NCI-H526 treated with DMSO at 0.1 percent for 48 hours (cell line): Measurements from ENCODE around the gene OSMR.

Source experiments
- DNase-seq: peaks from one replicate; lab custom pipeline; 2025; lab: John Stamatoyannopoulos, UW

The OSMR gene

DNA sequence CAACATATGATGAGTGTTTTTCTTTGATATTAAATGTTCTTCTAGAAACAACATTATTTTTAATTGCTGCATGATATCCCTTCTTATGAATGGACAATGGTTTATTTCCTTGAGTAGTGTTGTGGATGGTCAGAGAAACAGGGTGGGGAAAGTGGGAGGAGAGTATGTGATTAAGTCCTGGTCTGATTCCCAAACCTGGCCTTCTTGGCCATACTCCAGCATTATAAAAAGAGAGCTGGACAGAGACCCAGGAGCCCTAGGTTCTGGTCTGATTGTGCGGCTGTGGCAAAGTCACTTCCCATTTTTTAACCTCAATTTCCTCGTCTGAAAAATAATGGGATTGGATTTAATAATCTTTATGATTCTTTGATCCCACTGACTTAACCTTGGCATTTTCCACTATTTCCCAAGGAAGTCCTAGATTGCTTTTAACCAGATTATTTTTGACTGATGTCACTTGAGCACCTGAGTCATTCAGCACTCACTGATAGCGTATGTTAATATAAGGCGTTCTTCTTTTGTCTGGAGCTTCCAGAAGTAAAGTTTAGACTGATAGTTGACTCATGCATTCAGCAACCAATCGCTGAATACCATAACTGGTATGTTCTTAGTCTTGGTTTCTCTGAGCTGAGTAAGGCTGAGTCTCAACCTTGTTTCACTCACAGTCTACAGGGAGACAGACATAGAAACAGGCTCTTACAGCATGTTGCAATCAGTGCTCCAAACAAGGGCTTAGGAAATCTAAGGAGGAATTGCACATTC is 26.2 kb downstream of the OSMR start:
- DNase-seq: no peak

DNA sequence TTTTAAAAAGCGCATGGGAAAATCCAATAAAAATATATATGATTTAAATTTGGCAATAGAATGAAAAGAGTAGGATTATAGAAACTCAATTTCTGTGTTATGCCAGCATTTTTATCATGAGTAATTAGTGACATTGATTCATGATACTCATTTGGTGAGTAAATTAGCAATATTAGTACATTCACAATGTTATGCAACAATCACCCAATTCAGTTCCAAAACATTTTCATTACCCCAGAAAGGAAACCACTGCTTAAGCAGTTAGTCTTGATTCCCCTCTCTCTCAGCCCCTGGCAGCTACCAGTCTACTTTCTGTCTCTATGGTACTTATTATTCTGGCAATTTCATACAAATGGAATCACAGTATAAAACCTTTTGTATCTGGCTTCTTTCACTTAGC is 27.0 kb downstream of the OSMR start:
- no peak for DNase-seq

DNA sequence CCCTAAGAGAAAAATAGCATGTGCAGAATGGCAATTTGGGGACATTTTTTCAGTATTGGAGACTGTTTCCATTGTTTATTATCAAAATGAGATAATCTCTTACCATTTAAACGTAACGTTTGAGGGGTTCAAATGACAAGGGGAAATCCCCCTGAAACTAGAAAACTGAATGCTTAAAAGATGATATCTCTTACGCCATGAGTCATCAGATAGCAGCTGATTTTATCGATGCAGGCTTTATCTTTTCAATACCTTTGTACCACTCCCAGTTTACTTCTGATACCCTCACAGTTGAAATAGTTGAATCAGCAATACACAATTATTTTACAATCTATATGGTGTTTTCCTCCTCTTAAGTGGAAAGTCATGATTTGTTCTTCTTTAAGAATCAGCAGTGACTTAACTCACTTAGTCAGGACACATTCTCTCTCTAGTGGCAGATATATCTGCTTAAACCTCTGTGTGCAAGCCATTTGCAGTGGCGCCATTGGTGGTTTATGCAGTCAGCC is 29.2 kb downstream of the OSMR start:
- DNase-seq: no peak

DNA sequence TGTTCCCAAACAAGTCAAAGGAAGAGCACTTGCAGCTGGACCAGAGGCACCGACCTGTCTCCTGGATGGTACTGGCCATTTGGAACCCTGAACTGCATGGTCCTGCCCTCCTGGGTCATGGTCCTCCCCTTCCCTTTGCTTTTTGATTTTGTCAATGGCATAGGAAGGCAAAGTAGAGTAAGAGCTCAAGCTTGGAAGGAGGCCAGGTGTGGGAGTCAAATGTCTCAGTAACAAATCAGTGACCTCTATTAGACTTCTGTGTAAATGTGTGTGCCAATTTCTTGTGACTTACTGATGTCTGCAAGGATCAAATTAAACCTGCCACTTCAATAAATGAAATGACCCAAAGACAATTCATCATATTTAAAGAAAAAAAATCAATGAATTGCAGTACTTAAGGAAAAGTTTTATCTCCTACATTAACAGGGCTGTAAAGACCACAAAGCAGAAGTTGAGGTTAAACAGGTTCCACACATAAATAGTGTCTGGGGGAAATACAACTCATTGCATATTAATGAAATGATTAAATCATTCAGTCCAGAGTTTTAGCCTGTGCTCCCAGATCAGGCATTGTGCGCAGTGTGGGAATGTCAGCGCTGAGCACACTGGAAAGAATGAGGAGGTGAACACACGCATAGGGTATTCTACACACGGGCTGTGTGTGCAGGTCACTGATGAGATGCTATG is 32.7 kb downstream of the OSMR start:
- no peak for DNase-seq

DNA sequence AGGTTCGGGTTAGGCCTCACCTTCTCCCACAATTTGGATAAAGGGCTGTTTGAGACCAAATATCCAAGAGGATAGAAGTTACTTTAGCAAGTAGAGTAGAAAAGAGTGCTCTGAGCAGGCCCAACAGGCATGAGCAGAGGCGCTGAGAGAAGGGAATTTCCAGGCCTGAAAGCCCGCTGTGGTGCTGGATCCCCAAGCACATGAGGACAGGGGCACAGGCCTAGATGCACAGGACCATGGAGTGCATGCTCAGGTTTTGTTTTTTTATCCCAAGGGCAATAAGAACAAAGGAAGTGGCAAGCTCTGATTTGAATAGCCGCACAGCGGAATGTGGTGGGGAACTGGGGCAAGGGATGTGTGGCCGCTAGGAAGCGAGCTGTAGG is 33.3 kb downstream of the OSMR start:
- DNase-seq: no peak

DNA sequence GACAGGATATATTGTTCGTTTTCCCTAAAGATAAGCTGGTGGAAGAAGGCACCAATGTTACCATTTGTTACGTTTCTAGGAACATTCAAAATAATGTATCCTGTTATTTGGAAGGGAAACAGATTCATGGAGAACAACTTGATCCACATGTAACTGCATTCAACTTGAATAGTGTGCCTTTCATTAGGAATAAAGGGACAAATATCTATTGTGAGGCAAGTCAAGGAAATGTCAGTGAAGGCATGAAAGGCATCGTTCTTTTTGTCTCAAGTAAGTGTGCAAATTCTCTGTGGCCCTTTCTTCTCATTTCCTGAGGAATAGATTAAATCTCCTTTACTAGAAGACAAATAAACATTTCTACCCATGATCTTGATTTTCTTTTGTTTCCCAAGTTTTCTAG is 38.0 kb downstream of the OSMR start:
- no peak for DNase-seq

DNA sequence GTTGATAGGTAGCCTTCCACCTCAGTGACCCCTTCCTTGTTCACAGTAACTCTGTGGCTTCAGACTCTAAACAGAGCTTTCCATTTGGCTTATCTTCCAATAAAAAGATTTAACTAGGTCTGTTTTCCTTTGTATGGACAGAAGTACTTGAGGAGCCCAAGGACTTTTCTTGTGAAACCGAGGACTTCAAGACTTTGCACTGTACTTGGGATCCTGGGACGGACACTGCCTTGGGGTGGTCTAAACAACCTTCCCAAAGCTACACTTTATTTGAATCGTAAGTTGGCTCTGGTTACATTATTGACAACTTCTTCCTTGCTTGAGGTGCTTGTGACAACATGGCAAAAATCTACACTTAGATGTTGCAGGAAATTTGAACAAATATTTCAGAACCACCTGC is 39.4 kb downstream of the OSMR start:
- no peak for DNase-seq

DNA sequence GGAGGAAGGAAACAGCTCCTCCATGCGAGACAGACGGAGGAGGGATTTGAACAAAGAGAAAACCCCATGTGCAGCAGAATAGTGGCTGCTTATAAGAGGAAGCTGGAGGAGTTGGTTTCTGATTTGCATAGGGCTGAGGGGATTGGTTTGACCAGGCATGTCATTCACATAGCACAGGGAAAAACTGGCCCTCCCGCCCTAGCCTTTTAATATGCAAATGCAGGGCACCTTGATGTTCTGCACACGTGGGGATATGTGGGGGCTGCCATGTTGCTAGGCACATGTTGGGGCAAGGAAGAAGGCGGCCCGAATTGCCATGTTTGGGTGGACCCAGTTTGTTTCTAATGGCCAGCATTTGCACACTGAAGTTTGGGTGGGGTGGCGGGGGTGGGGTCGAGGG is 42.2 kb downstream of the OSMR start:
- DNase-seq: peak; percentile 48

DNA sequence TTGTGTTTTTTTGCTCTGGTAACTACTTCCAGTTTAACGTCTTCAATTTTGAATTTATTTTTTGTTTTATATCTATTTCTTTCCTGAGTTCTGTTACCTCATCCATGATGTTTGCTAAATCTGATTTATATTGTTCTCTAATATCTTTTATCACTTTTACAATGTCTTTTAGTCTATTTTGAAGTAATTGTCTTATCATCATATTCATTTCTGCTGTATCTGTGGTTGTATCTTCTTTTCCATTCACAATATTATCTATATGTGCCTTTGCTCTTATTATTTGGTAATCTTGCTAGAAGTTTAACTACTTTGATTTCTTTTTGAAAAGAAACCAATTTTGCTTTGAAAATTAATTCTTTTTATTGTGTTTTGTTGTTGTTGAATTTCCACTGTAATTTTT is 43.6 kb downstream of the OSMR start:
- DNase-seq: no peak

DNA sequence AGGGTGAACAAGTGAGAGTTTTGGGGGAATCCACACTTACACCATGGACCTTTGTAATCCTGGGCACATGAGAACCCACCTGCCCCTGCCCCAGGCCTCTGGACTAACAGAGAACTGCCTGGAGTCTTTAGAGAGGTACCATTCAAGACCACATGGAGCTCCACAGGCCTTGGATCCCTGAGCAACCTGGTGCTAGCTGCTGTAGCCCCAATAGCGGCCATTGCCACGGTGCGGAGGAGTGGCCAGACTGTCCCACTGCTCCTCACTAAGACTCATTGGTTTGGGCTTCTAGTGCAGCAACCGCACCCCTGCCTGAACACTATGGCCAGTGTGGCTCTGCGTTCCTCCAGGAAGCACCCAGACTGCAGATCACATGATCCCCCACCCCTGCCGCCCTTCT is 45.8 kb downstream of the OSMR start:
- DNase-seq: no peak

DNA sequence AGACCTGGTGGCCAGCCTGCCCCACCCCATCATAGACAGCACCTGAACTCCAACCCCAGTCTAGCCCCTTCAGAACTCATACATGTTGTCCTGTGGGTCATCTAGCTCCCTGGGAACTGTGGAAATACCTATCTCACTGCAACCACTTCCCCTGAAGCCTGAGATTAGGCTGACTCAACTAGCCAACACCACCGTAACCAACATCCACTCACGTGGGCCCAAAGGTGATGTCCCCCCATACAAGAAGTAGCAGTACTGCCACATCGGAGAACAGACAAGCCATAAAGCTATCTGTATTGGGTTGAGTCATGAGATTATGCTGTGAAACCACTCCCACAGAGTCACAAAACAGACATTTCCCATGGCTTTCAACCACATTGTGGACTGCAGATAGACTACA is 46.6 kb downstream of the OSMR start:
- DNase-seq: no peak

DNA sequence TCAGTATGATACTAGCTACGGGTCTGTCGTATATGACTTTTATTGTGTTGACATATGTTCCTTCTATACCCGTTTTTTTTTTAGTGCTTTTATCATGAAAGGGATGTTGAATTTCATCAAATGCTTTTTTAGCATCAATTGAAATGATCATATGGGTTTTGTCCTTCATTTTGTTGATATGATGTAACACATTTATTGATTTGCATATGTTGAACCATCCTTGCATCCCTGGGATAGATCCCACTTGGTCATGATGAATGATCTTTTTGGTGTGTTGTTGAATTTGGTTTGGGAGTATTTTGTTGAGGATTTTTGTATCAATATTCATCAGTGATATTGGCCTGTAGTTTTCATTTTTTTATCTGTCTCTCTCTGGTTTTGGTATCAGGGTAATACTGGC is 50.9 kb downstream of the OSMR start:
- DNase-seq: no peak

DNA sequence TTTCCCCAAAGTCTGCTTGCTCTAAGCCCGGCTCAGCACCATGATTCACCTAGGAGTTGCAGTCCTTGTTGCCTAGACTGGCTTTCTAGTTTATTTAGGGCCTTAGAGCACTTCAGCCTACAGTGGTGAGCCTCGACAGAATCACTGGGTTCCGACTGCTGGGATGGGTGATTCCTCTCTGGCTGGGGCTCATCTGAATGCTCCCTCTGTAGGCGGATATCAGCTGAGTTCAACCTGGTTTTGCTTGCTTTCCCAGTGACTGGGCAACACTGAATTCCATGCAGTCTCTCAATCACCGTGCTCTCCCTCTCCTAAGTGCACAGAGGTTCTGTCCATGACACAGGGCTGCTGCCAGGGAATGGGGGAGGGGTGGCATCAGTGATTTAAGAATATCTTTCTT is 54.1 kb downstream of the OSMR start:
- DNase-seq: no peak

DNA sequence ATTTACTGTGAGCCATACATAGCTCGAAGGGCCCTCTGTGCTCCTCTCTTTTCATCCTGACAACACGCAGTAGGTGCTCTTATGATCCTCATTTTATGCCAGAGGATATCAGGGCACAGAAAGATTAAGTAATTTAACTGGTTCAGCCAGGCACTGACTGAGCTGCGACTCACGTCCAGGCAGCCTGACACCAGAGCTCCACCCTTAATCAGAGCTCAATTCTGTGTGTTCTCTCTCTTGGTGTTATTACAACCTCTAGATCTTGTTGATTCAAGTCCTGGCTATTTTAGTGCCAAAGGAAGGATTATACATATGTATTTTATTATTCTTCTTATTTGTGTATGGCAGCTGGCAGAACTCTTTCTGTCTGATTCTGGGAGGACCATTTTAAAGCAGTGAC is 59.7 kb downstream of the OSMR start:
- no peak for DNase-seq

DNA sequence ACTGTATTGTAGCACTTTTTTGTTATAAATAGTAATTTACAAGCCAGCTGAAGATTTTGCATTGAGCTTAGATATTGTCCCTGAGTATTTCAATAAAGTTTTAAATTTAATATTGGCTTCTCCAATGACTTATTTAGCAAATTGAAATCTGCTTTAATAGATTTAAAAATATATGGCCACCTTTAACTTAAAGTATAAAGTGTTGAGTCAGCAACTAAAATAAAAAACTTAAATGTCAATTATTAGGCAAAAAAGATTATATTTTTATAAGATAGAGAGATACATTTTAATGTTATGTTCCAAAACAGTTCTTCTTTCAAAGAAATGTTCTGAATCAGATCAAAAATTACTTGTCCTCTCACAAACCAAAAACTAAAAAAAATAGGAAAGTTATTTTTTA is 60.7 kb downstream of the OSMR start:
- DNase-seq: no peak

DNA sequence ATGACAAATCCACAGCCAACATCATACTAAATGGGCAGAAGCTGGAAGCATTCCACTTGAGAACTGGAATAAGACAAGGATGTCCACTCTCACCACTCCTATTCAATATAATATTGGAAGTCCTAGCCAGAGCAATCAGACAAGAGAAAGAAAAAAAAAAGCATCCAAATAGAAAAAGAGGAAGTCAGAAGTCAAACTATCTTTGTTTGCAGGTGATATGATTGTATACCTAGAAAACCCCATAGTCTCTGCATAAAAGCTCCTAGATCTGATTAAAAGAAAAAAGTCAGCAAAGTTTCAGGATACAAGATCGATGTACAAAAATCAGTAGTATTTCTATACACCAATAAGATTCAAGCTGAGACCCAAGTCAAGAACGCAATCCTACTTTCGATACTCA is 66.1 kb downstream of the OSMR start:
- no peak for DNase-seq

DNA sequence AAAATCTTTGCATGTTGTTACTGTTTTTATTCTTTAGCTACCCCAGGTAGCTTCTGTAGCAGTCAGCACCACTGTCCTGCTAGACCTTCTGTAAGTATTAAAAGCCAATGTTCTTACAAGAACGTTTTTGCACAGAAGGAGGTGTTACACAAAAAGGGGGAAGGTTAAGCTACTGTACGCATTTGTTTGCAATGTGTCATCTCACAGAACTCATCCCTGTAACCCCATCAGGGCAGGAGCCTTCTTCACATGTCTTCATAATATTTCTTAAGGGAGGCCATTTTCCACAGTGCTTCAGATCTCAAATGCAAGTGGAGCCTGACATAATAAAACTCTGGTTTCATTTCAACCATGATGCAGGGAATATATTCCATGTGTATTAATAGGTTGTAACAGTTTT is 67.9 kb downstream of the OSMR start:
- DNase-seq: no peak

DNA sequence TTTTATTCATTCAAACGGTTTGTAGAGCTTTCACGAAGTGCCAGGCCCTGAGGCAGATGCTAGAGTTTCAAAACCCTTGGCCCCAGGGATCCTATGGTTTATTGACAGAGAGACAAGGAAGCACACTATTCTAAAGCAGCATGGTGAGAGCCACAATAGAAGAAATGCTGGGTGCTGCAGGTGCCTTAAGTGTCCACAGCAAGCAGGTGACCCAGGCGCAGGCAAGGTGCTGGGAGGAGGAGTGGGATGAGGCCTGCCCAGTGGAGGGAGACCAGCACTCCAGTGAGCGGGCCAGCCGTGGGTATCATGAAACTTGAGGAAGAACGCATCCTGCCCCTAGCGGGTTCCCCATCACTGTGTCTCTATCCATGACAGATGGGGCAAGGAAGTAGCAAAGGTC is 71.0 kb downstream of the OSMR start:
- no peak for DNase-seq

DNA sequence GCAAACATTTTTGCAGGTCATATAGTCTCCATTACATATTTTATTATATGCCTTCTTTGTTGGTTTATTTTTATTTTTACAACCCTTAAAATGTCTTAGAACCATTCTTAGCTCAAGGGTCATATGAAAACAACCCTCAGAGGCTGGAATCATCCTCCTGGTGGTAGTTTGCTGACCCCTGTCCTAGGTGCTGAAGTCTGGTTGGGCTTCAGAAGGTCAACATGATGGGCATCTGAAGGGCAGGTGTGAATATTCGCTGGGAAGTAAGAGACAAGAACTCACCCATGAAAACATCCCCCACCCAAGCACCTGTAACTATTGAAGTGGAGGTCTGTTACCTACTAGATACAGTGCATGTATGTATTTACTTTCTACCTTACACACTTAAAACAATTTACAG is 75.4 kb downstream of the OSMR start:
- no peak for DNase-seq

DNA sequence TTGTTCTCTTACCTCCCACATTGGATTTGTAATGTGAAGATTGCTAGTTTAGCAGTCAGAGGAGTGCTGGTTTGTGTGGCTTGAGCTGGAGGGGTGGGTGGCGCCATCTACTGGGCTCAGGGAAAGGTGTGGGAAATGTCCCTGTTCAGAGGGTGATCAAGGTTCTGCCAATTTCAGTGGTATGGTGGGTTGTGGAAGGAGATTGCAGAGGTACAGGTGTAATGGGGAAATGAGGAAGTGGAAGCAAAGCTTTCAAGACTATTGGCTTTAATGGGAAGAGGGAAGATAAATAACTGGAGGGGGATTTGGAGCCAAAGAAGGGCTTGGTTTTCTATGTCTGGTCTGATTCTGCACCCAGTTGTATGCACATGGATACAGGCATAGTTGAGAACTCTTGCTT is 76.4 kb downstream of the OSMR start:
- peak; percentile 17 for DNase-seq

DNA sequence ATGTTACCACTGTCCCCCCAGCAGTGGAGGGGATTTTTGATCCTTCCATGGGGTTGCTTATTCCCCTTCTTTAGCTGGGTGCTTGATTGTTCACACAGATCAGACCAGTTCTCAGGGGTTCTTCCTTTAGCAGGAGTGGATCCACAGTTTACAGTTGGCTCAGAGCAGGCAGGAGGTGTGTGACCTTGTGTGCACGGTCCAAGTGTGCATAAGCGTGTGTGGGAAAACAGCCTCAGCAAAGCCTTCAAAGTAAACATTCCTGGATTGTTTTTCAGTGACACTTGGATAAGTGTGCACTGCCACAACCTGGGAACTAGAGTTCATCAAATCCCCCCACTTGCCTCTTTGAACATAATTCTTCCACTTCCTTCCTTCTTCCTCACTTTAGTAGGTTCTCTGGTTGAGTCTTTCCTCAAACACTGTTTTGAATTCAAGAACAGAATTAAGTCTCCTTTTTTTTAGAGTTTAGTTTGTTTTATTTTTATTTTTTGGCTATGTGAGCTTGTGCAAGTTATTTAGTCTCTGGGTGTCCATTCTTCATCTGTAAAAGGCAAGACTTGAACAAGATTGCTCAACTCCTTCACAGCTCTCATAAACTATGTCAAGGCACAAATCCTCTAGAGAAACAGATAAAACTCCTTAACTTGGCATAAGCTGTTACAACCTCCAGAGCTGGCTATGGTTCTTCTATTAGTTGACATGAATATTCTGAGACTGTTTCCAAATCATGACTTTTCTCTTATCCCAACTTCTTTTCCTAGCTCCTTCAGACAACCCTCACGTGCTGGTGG is 78.0 kb downstream of the OSMR start:
- no peak for DNase-seq

DNA sequence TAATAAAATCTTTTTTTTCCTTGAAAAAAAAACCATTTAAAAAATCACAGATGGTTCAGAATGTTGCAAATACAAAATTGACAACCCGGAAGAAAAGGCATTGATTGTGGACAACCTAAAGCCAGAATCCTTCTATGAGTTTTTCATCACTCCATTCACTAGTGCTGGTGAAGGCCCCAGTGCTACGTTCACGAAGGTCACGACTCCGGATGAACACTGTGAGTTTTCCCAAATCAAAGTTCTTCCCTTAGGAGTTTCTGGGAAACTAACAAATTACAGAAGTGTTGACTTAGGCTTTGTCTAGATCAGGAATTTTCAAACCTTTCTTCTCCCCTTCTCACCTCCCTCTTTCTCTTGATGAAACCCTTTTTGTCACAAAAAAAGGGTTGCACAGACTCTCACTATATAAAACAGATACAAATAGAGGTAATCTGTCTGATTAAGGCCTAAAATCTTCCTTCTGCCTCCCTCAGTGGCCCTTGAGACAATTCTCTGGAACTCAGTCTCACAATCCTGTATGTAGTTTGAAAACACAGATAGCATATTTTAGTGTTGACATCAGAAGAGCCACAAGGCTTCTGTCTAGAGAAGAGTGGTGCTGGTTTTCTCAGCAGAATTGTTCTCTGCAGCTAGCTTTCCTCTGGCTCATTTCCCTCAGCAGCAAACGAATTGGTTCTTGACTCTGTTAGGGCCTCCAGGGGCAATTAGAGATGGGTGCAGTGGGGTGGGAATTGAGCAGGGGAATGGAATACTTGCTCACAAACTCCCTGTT is 79.5 kb downstream of the OSMR start:
- DNase-seq: no peak
